Right forelimb (tissue), 1 donor: ENCODE data around the gene BCAS4.
"Not testable (repeated sequence)": the region's sequence is repeated elsewhere in the genome, so short reads cannot be mapped to it uniquely, and the experiment has no call there.

Experiments
- DNase-seq: peaks from one replicate; pipeline ENCODE4 v3.0.0-alpha.2; 2018

Gene BCAS4

DNA sequence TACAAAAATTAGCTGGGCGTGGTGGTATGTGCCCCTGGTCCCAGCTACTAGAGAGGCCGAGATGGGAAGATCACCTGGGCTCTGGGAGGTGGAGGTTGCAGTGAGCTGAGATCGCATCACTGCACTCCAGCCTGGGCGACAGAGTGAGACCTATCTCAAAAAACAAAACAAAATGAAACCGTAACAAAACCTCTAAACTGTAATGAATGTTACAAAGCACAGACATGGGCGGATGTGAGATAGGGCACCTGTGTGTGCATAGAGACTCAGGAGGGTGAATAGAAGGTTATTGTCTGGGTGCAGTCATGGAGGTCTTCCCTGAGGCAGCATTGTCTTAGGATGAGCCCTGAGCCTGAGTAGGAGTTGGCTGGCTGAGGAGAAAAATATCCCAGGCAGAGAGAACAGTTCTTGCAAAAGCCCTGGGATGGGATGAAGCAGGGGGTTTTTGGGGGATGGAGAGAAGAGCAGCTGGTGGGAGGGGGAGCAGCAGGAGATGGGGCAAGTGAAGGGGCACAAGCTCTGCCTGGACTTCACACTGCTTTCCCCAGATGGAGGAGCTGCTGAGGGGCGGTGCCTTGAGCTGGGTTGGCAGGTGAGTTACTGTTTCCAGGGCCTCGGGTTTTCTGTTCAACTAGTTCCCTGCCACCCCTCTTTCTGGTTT is 5.2 kb downstream of the BCAS4 start:
- DNase-seq, result no peak

DNA sequence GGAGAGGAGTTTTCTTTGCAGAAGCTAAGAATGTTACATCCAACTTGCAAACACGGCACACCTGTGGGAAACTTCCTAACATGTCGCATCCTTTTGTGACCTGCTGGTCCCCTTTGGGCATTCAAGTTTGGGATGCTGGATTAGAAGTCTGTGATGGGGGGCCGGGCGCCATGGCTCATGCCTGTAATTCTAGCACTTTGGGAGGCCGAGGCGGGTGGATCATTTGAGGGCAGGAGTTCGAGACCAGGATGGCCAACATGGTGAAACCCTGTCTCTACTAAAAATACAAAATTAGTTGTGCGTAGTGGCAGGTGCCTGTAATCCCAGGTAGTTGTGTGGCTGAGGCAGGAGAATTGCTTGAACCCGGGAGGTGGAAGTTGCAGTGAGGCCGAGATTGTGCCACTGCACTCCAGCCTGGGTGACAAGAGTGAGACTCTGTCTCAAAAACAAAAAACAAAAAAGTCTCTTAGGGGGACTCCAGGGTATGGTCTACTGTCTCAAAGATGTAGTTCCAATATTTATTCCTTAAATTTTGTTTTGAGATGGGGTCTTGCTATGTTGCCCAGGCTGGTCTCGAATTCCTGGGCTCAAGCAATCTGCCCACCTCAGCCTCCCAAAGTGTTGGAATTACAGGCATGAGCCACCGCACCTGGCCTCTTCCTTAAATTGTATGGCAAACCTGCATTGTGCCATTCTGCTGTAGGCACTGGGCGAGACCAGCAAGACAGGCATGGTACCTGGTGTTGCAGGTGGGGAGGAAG is 6.3 kb downstream of the BCAS4 start:
- not testable (repeated sequence) for DNase-seq

DNA sequence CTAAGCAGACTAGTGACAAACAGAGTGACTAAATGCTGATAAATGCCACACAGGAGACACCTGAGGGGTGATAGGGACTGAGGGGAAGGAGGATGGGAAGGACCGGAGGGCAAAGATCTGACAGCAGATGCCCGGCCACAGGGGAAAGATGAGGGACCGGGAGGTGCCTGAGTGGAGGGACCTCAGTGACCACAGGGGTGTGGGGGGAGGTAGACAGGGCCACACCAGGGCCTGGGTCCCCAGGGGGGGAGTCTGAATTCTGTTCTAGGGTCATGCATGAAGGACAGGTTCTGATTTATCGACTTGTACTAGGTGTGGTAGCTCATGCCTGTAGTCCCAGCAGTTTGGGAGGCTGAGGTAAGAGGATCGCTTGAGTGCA is 6.9 kb downstream of the BCAS4 start:
- DNase-seq, result no peak

GRCh38 chr20:50802289-50802688 is 7.4 kb downstream of the BCAS4 start:
- no peak for DNase-seq

DNA sequence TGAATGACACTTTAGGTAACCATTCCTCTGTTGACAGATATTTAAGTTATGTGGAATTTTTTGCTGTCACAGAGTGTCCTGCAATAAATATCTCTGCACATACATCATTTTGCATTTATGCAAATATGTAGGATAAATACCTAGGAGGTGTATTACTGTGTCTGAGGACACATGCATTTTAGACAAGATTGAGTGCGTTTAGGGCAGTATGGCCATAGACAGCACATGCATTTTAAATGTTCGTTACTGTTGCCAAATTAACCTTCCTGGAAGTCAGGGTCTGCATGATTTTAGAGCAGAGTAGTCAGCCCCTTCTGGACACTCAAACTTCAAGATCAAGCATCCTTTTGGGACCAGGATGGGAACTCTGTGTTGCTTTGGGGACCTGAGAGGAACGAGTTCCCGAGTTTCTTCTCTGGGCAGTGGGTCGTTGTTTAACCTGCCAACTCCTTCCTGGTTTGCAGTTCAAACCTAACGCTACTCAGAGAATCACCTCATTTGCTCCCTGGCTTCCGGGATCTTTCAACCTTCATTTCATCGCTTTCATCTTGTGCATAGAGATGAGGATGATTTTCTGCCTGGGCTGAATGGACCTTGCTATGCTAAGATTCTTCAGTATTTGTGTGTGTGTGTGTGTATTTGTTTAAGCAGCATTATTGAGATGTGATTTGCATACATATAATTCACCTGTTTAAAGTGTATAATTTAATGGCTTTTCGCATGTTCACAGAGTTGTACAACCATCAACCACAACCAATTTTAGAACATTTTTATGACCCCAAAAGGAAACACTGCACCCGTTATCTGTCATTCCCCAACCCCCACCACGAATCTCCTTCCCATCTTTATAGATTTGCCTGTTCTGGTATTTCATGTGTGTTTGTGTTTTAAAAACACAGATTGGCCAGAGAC is 9.8 kb downstream of the BCAS4 start:
- no peak for DNase-seq

- no peak for DNase-seq
Observed at GRCh38 chr20:50805349-50805684, 10.5 kb downstream of the BCAS4 start.

GRCh38 chr20:50806126-50806768 is 11.4 kb downstream of the BCAS4 start:
- no peak for DNase-seq

GRCh38 chr20:50810063-50810462 is 15.2 kb downstream of the BCAS4 start:
- DNase-seq, result no peak

DNA sequence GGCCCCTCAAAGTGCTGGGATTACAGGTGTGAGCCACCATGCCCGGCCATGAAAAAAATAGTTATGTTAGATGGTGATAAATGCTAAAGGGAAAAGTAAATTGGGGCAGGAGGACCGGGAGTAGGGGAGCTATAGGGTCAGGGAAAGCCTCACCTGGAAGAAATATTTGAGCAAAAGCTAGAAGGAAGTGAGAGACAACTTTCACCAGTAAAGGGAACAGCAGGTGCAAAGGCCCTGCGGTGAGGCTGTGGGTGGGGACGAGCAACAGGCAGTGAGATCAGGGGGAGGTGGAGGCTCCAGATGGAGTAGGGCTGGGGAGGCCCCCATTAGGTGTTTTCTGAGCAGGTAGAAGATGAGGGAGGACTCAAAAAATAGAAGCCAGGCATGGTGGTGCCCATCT is 16.0 kb downstream of the BCAS4 start:
- no peak for DNase-seq

- DNase-seq, result no peak
Observed at GRCh38 chr20:50813101-50813643, 18.3 kb downstream of the BCAS4 start.

- DNase-seq, result no peak
Observed at GRCh38 chr20:50813801-50814200, 18.9 kb downstream of the BCAS4 start.

DNA sequence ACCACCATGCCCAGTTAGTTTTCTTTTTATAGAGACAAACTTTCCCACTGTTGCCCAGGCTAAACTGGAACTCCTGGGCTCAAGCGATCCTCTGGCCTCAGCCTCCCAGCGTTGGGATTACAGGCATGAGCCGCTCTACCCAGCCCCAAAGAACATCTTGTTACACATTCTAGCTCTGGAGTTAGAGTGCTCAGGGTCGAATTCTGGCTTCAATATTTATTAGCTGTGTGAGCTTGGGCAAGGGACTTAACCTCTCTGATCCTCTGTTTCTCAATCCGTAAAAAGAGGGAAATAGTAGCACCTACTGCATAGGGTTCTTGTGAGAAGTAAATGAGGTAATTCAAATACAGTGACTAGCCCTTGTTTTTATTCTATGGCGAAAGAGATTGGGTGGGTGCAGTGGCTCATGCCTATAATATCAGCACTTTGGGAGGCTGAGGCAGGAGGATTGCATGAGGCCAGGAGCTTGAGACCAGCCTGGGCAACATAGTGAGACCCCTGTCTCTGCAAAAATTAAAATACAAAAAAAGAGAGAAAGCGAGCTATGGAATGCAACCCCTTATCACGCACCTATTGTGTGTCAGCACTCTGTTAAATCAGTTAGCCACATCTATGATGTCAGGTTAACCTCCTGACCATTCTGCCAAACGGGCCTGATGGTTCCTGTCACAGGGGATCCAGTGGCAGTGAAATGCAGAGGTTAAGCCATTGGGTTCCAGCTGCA is 19.7 kb downstream of the BCAS4 start:
- DNase-seq, result no peak

DNA sequence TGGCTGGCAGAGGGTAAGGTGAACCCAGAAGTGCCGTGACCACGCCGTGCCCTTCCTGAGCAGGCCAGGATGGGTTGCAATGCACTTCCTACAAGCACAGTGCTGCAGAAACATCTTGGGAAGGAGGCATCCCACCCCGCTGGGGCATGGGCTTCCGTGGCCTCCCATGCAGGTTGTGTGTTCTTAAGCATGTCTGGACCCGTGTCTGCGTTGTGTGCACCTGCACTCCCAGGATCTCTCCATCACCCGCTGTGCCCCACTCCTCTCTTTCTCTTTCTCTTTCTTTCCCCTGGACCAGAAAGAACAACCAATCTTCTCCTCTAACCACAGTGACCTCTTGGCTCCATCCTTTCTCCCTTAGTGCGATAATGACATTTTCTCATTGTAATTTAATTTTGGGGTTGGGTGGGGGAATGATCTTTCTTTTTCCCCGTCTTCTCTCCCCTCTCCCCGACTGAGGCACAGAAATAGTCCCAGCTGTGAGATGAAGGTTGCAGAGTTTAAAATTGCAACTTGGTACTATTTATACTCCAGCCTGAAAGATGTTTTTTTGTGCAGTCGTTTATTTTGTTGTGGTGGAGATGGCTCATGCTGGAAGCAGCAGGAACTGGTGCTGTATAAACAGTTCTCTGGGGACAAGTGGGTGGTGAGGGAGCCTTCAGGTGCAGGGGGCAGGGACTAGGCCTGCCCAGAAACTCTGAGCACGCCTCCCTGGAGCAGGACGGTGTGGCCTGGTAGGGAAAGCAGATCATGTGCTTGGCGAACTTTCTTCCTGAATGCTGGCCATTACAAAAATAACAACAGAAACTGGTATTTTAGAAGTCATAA is 20.5 kb downstream of the BCAS4 start:
- no peak for DNase-seq

GRCh38 chr20:50817776-50818172 is 22.9 kb downstream of the BCAS4 start:
- no peak for DNase-seq

DNA sequence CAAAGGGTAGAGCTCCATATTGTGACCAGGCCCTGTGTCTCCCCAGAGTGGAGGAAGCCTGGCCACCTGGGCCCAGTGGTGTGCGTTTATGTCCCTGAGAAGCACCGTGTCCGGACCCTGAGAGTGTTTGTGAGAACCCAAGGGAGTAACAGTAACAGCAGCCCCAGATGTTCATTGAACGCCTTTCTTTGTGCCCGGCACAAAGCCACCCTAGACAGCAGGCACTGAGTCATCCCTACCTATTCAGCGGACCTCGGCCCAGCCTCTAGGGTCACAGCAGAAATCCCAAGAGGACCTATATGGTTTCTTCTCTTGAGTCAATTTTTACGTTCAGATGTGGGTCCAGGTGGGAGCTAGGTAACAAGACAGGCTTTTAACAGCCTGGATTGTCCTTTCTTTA is 24.5 kb downstream of the BCAS4 start:
- DNase-seq, result no peak

DNA sequence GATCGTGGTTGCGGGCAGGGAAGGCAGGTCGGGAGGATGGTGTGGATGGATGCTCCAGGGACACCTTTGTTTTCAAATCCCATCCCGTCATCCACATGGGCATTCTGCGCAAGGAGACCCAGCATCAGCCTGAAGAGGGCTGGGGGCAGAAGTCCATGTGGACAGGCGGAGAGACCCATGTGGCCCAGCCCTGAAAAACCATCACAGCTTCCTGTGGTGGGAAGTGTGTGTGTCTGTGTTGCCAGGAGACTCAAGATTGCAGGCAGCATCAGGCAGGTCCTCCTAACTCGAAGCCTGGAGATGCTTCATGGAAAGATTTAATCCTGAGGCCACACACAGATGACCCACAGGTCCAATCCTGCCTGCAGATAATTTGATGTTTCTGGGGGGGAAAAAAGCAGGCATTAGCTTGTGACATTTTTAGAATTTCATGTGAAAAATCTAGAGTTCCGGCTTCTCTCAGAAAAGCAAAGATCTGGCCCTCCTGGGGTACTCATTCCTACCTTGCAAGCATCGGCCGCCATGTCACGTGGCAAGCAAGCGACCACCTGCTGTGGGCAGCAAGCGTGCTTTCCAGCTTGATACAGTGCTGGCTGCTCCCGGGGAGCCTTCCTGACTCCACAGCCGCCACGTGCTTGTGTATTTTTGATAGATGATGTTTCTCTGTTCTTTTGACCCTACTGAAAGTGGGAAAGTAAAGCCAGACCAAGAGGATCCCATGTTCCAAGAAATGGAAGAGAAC is 25.8 kb downstream of the BCAS4 start:
- DNase-seq, result no peak

- DNase-seq, result no peak
Observed at GRCh38 chr20:50821257-50821921, 26.5 kb downstream of the BCAS4 start.

- no peak for DNase-seq
Observed at GRCh38 chr20:50821994-50822393, 27.1 kb downstream of the BCAS4 start.

DNA sequence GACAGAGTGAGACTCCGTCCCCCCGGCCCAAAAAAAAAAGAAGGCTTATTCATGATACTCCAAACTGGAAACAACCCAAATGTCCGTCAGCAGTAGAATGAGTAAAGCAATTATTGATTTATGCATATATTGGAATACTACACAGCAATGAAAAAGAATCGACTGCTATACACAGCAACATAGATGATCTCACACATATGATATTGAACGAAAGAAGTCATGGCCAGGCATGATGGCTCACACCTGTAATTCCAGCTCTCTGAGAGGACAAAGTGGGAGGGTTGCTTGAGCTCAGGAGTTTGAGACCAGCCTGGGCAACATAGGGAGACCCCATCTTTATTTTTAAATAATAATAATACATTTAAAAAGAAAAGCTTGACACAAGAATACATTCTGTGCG is 28.5 kb downstream of the BCAS4 start:
- DNase-seq, result no peak

DNA sequence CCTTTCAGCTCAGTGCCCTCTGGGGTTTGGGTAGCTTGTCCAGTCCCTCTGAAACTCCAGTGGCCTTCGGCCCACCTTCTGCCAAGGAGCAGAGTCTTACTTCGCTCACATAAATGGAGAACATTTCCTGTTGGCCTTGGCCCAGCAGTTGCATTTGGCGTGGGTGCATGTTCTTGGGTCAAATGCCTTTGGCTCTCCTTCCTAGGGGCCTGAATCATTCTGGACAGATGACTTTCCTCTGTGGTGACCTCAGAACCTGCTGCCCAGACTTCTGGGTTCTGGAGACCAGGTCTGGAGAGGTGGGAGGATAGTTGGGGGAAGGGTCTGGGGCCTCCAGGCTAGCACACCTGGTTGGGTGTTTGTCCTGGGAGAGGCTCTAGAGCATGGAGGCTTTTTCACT is 29.3 kb downstream of the BCAS4 start:
- no peak for DNase-seq
